GM12891 (cell line): Measurements from ENCODE around the gene KLHDC7A.

Experiments
- POLR2A ChIP-seq: IDR thresholded peaks from 2 replicates; pipeline ENCODE4 v1.6.1; 2011; ENCODE audit warnings: low read depth, low read length, control low read depth
- POLR2AphosphoS5 ChIP-seq: IDR thresholded peaks from 2 replicates; pipeline ENCODE4 v1.6.1; 2011; ENCODE audit warnings: low read depth, low read length, control low read depth

DNA sequence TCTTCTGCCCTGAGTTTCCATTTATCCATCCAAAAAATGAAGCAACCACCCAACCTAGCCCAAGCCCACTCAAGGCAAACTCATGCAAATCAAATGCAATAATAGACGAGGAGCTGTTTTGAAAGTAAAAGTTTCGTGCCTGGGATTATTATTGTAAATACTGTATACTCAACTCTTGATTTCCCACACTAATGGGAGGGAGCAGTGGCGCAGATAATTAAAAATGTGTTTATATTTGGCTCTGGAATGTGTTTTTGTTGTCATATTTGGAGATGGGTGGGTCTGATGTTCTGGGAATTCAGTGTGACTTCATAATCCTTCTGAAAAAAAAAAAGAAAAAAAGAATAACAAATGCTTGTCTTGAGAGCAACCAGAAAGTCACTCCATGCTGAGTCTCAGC, 52.5 kb downstream of the KLHDC7A start:
- no peak for TF ChIP-seq POLR2AphosphoS5
- TF ChIP-seq POLR2A: no peak
